WTC11 (cell line): ENCODE data around the gene SLC16A7.

Experiments
- CREB1 ChIP-seq: sonication (generic); formaldehyde crosslinking; IDR thresholded peaks from 2 replicates; pipeline ENCODE4 v1.8.0; 2023; ENCODE audit warnings: mild to moderate bottlenecking, missing genetic modification reagents
- CTCF ChIP-seq: fragments of 200-600 bp; IDR thresholded peaks from 2 replicates; pipeline ENCODE4 v1.8.0; 2022; ENCODE audit warnings: antibody characterized with exemption
- E2F4 ChIP-seq: sonication (generic); formaldehyde crosslinking; IDR thresholded peaks from 2 replicates; pipeline ENCODE4 v1.8.1; 2022; ENCODE audit warnings: low read depth, mild to moderate bottlenecking, moderate library complexity, missing genetic modification reagents, borderline replicate concordance
- ETV6 ChIP-seq: sonication (generic); formaldehyde crosslinking; IDR thresholded peaks from 2 replicates; pipeline ENCODE4 v1.8.1; 2022; ENCODE audit warnings: mild to moderate bottlenecking, missing genetic modification reagents
- FOXP4 ChIP-seq: sonication (generic); formaldehyde crosslinking; IDR thresholded peaks from 2 replicates; pipeline ENCODE4 v1.8.0; 2022; ENCODE audit warnings: mild to moderate bottlenecking, missing genetic modification reagents
- HMGXB4 ChIP-seq: sonication (generic); formaldehyde crosslinking; IDR thresholded peaks from 2 replicates; pipeline ENCODE4 v1.8.1; 2023; ENCODE audit warnings: mild to moderate bottlenecking, moderate library complexity, missing genetic modification reagents
- IRF2 ChIP-seq: sonication (generic); formaldehyde crosslinking; IDR thresholded peaks from 2 replicates; pipeline ENCODE4 v1.8.0; 2022; ENCODE audit warnings: low read depth, missing genetic modification reagents, borderline replicate concordance
- JUN ChIP-seq: sonication (generic); formaldehyde crosslinking; IDR thresholded peaks from 2 replicates; pipeline ENCODE4 v1.8.0; 2023; ENCODE audit warnings: mild to moderate bottlenecking, missing genetic modification reagents
- NFYB ChIP-seq: sonication (generic); formaldehyde crosslinking; conservative IDR thresholded peaks from 2 replicates; pipeline ENCODE4 v1.8.0; 2022; ENCODE audit warnings: low read depth, missing genetic modification reagents
- NR3C1 ChIP-seq: sonication (generic); formaldehyde crosslinking; conservative IDR thresholded peaks from 2 replicates; pipeline ENCODE4 v1.8.1; 2023; ENCODE audit warnings: low read depth, mild to moderate bottlenecking, missing genetic modification reagents
- SP1 ChIP-seq: sonication (generic); formaldehyde crosslinking; conservative IDR thresholded peaks from 2 replicates; pipeline ENCODE4 v1.8.1; 2022; ENCODE audit warnings: missing genetic modification reagents
- ZNF263 ChIP-seq: sonication (generic); formaldehyde crosslinking; IDR thresholded peaks from 2 replicates; pipeline ENCODE4 v1.8.1; 2022; ENCODE audit warnings: low read depth, mild to moderate bottlenecking, moderate library complexity, missing genetic modification reagents
- ZNF281 ChIP-seq: sonication (generic); formaldehyde crosslinking; IDR thresholded peaks from 2 replicates; pipeline ENCODE4 v1.8.0; 2023; ENCODE audit warnings: mild to moderate bottlenecking, missing genetic modification reagents
- ZNF671 ChIP-seq: fragments of 250-450 bp; sonication (Bioruptor Pico); IDR thresholded peaks from 2 replicates; pipeline ENCODE4 v1.8.0; 2021; ENCODE audit warnings: mild to moderate bottlenecking

- no peak for TF ChIP-seq ZNF263 (CRISPR knock-in tag)
- TF ChIP-seq CREB1: no peak
- TF ChIP-seq E2F4 (CRISPR knock-in tag): no peak
- no peak for TF ChIP-seq CTCF
- no peak for TF ChIP-seq IRF2 (CRISPR knock-in tag)
- no peak for TF ChIP-seq NFYB (CRISPR knock-in tag)
- TF ChIP-seq JUN (CRISPR knock-in tag): no peak
- TF ChIP-seq NR3C1 (CRISPR knock-in tag): no peak
- TF ChIP-seq FOXP4 (CRISPR knock-in tag): no peak
- no peak for TF ChIP-seq HMGXB4
- TF ChIP-seq SP1 (CRISPR knock-in tag): no peak
- TF ChIP-seq ZNF671 (CRISPR knock-in tag): no peak
- TF ChIP-seq ZNF281: no peak
- TF ChIP-seq ETV6 (CRISPR knock-in tag): no peak
Measured at GRCh38 chr12:59803735-59804134, 207.9 kb downstream of the SLC16A7 start.
